SK-N-SH (cell line): Measurements from ENCODE around the gene TSHB.

Experiments
- CHD2 ChIP-seq: fragments of 150-350 bp; IDR thresholded peaks from 2 replicates; pipeline ENCODE4 v1.6.1; 2018; ENCODE audit warnings: low read length; ENCODE audit not compliant: partially characterized antibody
- EP300 ChIP-seq, 2 experiments: IDR thresholded peaks; 2 replicates each; pipeline versions ENCODE4 v1.4.0 to v1.6.1; 2012; ENCODE audit warnings: borderline replicate concordance in 1 of 2, low read depth in 1 of 2, low read length in 1 of 2
- EZH2phosphoT487 ChIP-seq: fragments of 200-600 bp; sonication (generic); IDR thresholded peaks from 2 replicates; pipeline ENCODE4 v1.6.1; 2017; ENCODE audit warnings: low read depth, mixed run types, mild to moderate bottlenecking, antibody characterized with exemption, moderate library complexity, borderline replicate concordance
- GATA2 ChIP-seq: sonication (generic); formaldehyde crosslinking; IDR thresholded peaks from 2 replicates; pipeline ENCODE4 v1.5.0; 2020; ENCODE audit warnings: mild to moderate bottlenecking, missing genetic modification reagents
- MEF2A ChIP-seq: IDR thresholded peaks from 2 replicates; pipeline ENCODE4 v1.4.0; 2012; ENCODE audit warnings: low read depth, borderline replicate concordance
- NFIC ChIP-seq: IDR thresholded peaks from 2 replicates; pipeline ENCODE4 v1.4.0; 2012; ENCODE audit warnings: borderline replicate concordance
- RCOR1 ChIP-seq: fragments of 150-350 bp; IDR thresholded peaks from 2 replicates; pipeline ENCODE4 v1.6.1; 2017; ENCODE audit warnings: antibody characterized with exemption, low read length
- TAF1 ChIP-seq: IDR thresholded peaks from 2 replicates; pipeline ENCODE4 v1.6.1; 2012; ENCODE audit warnings: low read depth, mild to moderate bottlenecking, low read length, moderate library complexity, borderline replicate concordance
- TF ChIP-seq, protein P1 (sequence below): fragments of 200-600 bp; sonication (generic); IDR thresholded peaks from 2 replicates; pipeline ENCODE4 v1.6.1; 2017; ENCODE audit warnings: antibody characterized with exemption, mild to moderate bottlenecking, moderate library complexity
- TF ChIP-seq, protein P2 (sequence below): IDR thresholded peaks from 2 replicates; pipeline ENCODE4 v1.4.0; 2012; ENCODE audit warnings: low read depth, borderline replicate concordance
- TF ChIP-seq, protein P3 (sequence below): fragments of 150-350 bp; IDR thresholded peaks from 2 replicates; pipeline ENCODE4 v1.6.1; 2017; ENCODE audit warnings: antibody characterized with exemption, low read length, low read depth, borderline replicate concordance

DNA sequence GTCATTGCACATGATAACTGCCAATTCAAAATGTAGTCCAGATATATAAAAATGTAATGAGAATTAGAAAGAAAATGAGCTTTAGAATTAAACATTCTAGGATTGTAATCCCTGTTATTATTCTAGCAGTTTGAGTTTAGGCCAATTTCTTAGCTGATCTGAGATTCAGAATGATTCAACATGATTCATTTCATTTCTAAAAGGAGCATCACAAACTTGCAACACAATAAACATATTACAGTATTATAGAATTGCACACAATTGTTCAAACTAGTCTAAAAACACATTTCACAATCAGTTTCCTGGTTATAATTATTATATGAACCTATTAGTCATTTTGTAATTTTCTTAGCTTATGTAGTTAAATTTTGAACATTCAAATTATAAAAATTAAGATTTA, 43.3 kb upstream of the TSHB start:
- TF ChIP-seq RCOR1 (no peak), NFIC (no peak), EZH2phosphoT487 (no peak), MEF2A (no peak), EP300 (IDR thresholded peaks at IDR 0.05; ENCODE audit: borderline replicate concordance in 1 of 2, low read depth in 1 of 2, low read length in 1 of 2) (no peak), CHD2 (no peak), GATA2 (CRISPR knock-in tag) (no peak), TAF1 (no peak)
- TF ChIP-seq, protein P1, sequence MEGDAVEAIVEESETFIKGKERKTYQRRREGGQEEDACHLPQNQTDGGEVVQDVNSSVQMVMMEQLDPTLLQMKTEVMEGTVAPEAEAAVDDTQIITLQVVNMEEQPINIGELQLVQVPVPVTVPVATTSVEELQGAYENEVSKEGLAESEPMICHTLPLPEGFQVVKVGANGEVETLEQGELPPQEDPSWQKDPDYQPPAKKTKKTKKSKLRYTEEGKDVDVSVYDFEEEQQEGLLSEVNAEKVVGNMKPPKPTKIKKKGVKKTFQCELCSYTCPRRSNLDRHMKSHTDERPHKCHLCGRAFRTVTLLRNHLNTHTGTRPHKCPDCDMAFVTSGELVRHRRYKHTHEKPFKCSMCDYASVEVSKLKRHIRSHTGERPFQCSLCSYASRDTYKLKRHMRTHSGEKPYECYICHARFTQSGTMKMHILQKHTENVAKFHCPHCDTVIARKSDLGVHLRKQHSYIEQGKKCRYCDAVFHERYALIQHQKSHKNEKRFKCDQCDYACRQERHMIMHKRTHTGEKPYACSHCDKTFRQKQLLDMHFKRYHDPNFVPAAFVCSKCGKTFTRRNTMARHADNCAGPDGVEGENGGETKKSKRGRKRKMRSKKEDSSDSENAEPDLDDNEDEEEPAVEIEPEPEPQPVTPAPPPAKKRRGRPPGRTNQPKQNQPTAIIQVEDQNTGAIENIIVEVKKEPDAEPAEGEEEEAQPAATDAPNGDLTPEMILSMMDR: no peak
- TF ChIP-seq, protein P2, sequence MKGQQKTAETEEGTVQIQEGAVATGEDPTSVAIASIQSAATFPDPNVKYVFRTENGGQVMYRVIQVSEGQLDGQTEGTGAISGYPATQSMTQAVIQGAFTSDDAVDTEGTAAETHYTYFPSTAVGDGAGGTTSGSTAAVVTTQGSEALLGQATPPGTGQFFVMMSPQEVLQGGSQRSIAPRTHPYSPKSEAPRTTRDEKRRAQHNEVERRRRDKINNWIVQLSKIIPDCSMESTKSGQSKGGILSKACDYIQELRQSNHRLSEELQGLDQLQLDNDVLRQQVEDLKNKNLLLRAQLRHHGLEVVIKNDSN: no peak
- TF ChIP-seq, protein P3, sequence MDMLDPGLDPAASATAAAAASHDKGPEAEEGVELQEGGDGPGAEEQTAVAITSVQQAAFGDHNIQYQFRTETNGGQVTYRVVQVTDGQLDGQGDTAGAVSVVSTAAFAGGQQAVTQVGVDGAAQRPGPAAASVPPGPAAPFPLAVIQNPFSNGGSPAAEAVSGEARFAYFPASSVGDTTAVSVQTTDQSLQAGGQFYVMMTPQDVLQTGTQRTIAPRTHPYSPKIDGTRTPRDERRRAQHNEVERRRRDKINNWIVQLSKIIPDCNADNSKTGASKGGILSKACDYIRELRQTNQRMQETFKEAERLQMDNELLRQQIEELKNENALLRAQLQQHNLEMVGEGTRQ: no peak
